HEK293T (cell line): Measurements from ENCODE around the gene TIPIN.

Experiments
- ARNT ChIP-seq: fragments of 450-650 bp; IDR thresholded peaks from 2 replicates; pipeline ENCODE4 v1.6.1; 2017; ENCODE audit warnings: mild to moderate bottlenecking
- BHLHE40 ChIP-seq: fragments of 450-650 bp; IDR thresholded peaks from 2 replicates; pipeline ENCODE4 v1.6.1; 2016; ENCODE audit warnings: mild to moderate bottlenecking, moderate library complexity, borderline replicate concordance
- CTBP1 ChIP-seq: fragments of 450-650 bp; IDR thresholded peaks from 2 replicates; pipeline ENCODE4 v1.6.1; 2016; ENCODE audit warnings: borderline replicate concordance
- ELF4 ChIP-seq: fragments of 450-650 bp; IDR thresholded peaks from 2 replicates; pipeline ENCODE4 v1.6.1; 2017; ENCODE audit warnings: antibody characterized with exemption
- FOXA1 ChIP-seq: fragments of 450-650 bp; IDR thresholded peaks from 2 replicates; pipeline ENCODE4 v1.6.1; 2016; ENCODE audit warnings: mild to moderate bottlenecking
- FOXK2 ChIP-seq: fragments of 450-650 bp; IDR thresholded peaks from 2 replicates; pipeline ENCODE4 v1.6.1; 2016; ENCODE audit warnings: mild to moderate bottlenecking
- FOXM1 ChIP-seq: fragments of 450-650 bp; IDR thresholded peaks from 2 replicates; pipeline ENCODE4 v1.6.1; 2017; ENCODE audit warnings: mild to moderate bottlenecking, borderline replicate concordance
- HDGF ChIP-seq: fragments of 450-650 bp; IDR thresholded peaks from 2 replicates; pipeline ENCODE4 v1.6.1; 2017; ENCODE audit warnings: antibody characterized with exemption, borderline replicate concordance
- NFRKB ChIP-seq: fragments of 450-650 bp; IDR thresholded peaks from 2 replicates; pipeline ENCODE4 v1.6.1; 2016; ENCODE audit warnings: mild to moderate bottlenecking, moderate library complexity
- PKNOX1 ChIP-seq: fragments of 450-650 bp; IDR thresholded peaks from 2 replicates; pipeline ENCODE4 v1.6.1; 2016
- SP1 ChIP-seq: fragments of 450-650 bp; IDR thresholded peaks from 2 replicates; pipeline ENCODE4 v1.6.1; 2017
- SUZ12 ChIP-seq: fragments of 450-650 bp; IDR thresholded peaks from 2 replicates; pipeline ENCODE4 v1.6.1; 2016; ENCODE audit warnings: mild to moderate bottlenecking
- TARDBP ChIP-seq: fragments of 450-650 bp; IDR thresholded peaks from 2 replicates; pipeline ENCODE4 v1.6.1; 2016
- ZNF384 ChIP-seq: fragments of 450-650 bp; IDR thresholded peaks from 2 replicates; pipeline ENCODE4 v1.6.1; 2016

- TF ChIP-seq FOXA1 (no peak), ARNT (no peak), FOXM1 (no peak), BHLHE40 (no peak), FOXK2 (no peak), SP1 (no peak), NFRKB (no peak), ZNF384 (no peak), PKNOX1 (no peak), HDGF (no peak), ELF4 (no peak), TARDBP (no peak), CTBP1 (no peak), SUZ12 (no peak)
Observed at GRCh38 chr15:66405615-66406014, 49.1 kb upstream of the TIPIN start.
